Calu3 (cell line): Measurements from ENCODE around the gene ANAPC4. TPM values are rescaled to one million over a fixed set of nuclear protein-coding genes. Genes with fewer than 3 reads are reported as not detected.

Experiments used
- BruUV-seq: library from RNA; stranded (reverse); fragments of 400-500 nt; replicated peaks from 2 replicates; lab custom pipeline; 2021; lab: Mats Ljungman, UMichigan
- CTCF ChIA-PET: fragments of 300-600 bp; sonication (Branson Sonifier 250); formaldehyde crosslinking; loops from one replicate; lab custom pipeline; 2022; ENCODE audit warnings: antibody characterized with exemption; lab: Charles Lee
- DNase-seq: peaks from one replicate; pipeline ENCODE4 v3.0.0; 2022
- H3K27ac Mint-ChIP-seq: one replicate; pipeline ENCODE4 v1.8.0; 2022; ENCODE audit warnings: mixed read lengths; ENCODE audit not compliant: unreplicated experiment
- H3K27me3 Mint-ChIP-seq: one replicate; pipeline ENCODE4 v1.8.0; 2022; ENCODE audit warnings: mixed read lengths; ENCODE audit not compliant: unreplicated experiment
- H3K36me3 Mint-ChIP-seq: one replicate; pipeline ENCODE4 v1.8.0; 2022; ENCODE audit warnings: mild to moderate bottlenecking, moderate library complexity, mixed read lengths; ENCODE audit not compliant: insufficient read depth, unreplicated experiment
- H3K4me1 Mint-ChIP-seq: one replicate; pipeline ENCODE4 v1.8.0; 2022; ENCODE audit warnings: mild to moderate bottlenecking, low read depth, mixed read lengths; ENCODE audit not compliant: unreplicated experiment
- H3K4me3 Mint-ChIP-seq: one replicate; pipeline ENCODE4 v1.8.0; 2022; ENCODE audit warnings: mild to moderate bottlenecking, low read depth, moderate library complexity, mixed read lengths; ENCODE audit not compliant: unreplicated experiment
- H3K9me3 Mint-ChIP-seq: one replicate; pipeline ENCODE4 v1.8.0; 2022; ENCODE audit warnings: low read depth, mixed read lengths; ENCODE audit not compliant: unreplicated experiment
- intact Hi-C: fragments of 100-400 bp; cut with micrococcal nuclease; formaldehyde crosslinking; loops from one replicate; pipeline ENCODE4 v1.10.0; 2022; ENCODE audit not compliant: unreplicated experiment
- total RNA-seq: library from RNA; stranded (reverse); gene quantifications from 2 replicates; pipeline ENCODE4 v1.2.3, GENCODE V29; 2022
- TF ChIP-seq, protein P1 (sequence below): fragments of 200-600 bp; IDR thresholded peaks from one replicate; pipeline ENCODE4 v1.8.0; 2022; ENCODE audit warnings: antibody characterized with exemption; ENCODE audit not compliant: unreplicated experiment

Gene ANAPC4
- total RNA-seq, 1 experiment from 2014 or later: 23.2 TPM

DNA sequence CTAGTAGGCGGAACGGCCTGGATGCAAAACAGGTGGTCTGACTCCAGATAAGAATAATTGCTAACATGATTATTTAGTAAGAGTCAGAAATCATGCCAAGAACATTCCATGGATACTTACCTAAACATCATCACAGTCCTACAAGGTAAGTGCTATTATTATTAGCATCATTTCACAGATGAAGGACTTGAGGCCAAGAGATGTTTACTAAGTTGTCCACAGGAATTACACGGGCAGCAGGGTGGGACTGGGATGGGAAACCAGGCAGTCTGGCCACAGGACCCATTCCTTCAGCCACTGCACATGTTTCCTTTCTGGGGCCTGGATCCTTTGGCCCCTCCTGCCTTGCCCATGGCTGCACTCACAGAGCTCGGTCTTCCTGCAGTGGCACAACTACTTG lies 48.3 kb downstream of the ANAPC4 start:
- no peaks in the 10 kb centered on the region for H3K36me3 Mint-ChIP-seq
- CTCF ChIA-PET: no interaction called here
- H3K4me1 Mint-ChIP-seq: no peaks in the 10 kb centered on the region
- TF ChIP-seq, protein P1, sequence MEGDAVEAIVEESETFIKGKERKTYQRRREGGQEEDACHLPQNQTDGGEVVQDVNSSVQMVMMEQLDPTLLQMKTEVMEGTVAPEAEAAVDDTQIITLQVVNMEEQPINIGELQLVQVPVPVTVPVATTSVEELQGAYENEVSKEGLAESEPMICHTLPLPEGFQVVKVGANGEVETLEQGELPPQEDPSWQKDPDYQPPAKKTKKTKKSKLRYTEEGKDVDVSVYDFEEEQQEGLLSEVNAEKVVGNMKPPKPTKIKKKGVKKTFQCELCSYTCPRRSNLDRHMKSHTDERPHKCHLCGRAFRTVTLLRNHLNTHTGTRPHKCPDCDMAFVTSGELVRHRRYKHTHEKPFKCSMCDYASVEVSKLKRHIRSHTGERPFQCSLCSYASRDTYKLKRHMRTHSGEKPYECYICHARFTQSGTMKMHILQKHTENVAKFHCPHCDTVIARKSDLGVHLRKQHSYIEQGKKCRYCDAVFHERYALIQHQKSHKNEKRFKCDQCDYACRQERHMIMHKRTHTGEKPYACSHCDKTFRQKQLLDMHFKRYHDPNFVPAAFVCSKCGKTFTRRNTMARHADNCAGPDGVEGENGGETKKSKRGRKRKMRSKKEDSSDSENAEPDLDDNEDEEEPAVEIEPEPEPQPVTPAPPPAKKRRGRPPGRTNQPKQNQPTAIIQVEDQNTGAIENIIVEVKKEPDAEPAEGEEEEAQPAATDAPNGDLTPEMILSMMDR: no peak
- DNase-seq: no peak
- BruUV-seq: no TSS peak
- no peak overlapping the region for H3K27ac Mint-ChIP-seq
- H3K4me3 Mint-ChIP-seq: no peak overlapping the region
- H3K27me3 Mint-ChIP-seq: no peaks in the 10 kb centered on the region
- no peaks in the 10 kb centered on the region for H3K9me3 Mint-ChIP-seq
- intact Hi-C loops: no loop called here

DNA sequence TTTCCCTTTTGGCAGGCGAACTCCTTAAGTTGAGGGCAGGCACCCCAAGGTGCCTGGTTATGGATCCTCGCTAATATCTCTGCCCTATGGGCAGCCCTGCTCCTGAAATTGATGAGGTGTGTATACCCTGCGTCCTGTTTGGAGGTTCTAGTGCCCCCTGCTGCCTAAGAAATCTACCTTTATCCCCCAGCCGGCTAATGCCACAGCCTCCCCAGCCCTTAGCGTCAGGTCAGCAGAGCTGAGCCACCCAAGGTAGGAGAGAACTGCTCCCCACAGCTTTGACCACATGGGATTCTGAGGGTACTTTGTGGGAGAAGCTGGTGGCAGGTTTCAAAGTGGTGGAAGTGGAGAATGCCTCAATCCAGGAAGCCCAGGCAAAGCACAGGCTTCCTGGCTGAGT lies 50.8 kb downstream of the ANAPC4 start:
- no peaks in the 10 kb centered on the region for H3K9me3 Mint-ChIP-seq
- BruUV-seq: no TSS peak
- H3K4me1 Mint-ChIP-seq: no peaks in the 10 kb centered on the region
- CTCF ChIA-PET: no interaction called here
- TF ChIP-seq, protein P1: no peak
- intact Hi-C loops: no loop called here
- no peak overlapping the region for H3K27ac Mint-ChIP-seq
- no peak for DNase-seq
- H3K36me3 Mint-ChIP-seq: no peaks in the 10 kb centered on the region
- no peak overlapping the region for H3K4me3 Mint-ChIP-seq
- H3K27me3 Mint-ChIP-seq: no peaks in the 10 kb centered on the region

DNA sequence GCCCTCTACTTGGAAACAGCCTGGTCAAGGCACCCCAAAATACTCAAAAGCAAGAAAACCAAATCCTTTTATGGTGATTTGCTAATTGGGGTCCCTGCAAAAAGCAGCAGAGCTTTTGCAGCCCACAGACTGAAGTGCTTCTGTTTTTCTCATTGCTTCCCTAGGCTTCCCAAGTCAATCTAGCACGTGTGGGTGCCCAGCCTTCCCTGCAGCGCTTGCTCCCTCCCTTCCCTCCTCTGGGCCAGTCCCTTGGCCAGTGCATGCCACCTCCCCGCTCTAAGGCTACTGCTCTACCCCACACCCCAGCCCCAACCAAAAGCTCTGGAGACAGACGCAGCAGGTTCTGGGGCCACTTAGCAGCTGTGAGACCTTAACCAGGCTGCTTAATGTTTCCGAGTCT lies 53.6 kb downstream of the ANAPC4 start:
- no peak for DNase-seq
- no TSS peak for BruUV-seq
- H3K4me1 Mint-ChIP-seq: no peaks in the 10 kb centered on the region
- no peak overlapping the region for H3K27ac Mint-ChIP-seq
- H3K36me3 Mint-ChIP-seq: no peaks in the 10 kb centered on the region
- no peaks in the 10 kb centered on the region for H3K27me3 Mint-ChIP-seq
- TF ChIP-seq, protein P1: no peak
- intact Hi-C loops: no loop called here
- CTCF ChIA-PET: no interaction called here
- no peaks in the 10 kb centered on the region for H3K9me3 Mint-ChIP-seq
- no peak overlapping the region for H3K4me3 Mint-ChIP-seq

DNA sequence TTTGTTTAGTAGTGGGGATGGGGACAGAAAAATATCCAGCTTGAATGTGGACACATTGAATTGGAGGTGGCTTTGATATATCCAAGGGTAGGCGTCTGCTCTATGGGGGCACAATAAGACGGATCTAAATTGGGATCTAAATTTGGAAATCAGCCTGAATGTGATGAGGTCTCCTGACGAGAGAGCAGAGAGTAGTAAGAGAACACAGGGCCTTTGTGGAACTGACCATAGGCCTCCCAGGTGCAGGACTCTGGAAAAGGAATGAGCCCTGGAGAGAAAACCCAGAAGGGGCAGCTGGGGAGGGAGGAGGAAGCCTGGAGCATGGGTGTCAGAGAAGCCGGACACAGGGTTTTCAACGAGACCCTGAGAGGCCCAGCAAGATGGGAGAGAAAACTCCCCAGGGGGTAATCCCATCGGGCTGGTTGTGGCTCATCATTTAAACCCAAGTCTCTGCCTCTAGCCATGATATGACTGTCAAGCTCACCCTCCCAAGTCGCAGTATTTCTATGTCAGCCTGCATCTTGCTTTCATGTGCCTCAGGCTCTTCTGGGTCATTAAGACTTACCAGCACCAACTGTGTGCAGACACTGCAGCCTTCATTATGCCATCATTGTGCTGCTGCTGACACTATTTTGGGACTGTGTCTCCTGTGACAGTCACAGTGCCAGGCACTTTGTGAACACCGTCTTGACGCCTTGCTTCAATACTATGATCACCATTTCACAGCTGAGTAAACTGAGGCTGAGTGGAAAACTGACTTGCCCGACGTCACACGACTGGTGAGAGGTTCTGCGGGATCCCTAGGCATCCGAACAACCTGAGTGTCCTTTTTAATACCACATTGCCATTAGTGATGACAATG lies 57.1 kb downstream of the ANAPC4 start:
- DNase-seq: no peak
- CTCF ChIA-PET: no interaction called here
- no TSS peak for BruUV-seq
- intact Hi-C loops: no loop called here
- H3K4me3 Mint-ChIP-seq: no peak overlapping the region
- TF ChIP-seq, protein P1: no peak
- H3K9me3 Mint-ChIP-seq: no peaks in the 10 kb centered on the region
- no peak overlapping the region for H3K27ac Mint-ChIP-seq
- no peaks in the 10 kb centered on the region for H3K36me3 Mint-ChIP-seq
- H3K4me1 Mint-ChIP-seq: no peaks in the 10 kb centered on the region
- H3K27me3 Mint-ChIP-seq: no peaks in the 10 kb centered on the region
